Thyroid gland (tissue), 4 donors: Measurements from ENCODE around the gene SPOCK1.

Experiments used
- POLR2A ChIP-seq, 2 donors: fragments of 450-650 bp; IDR thresholded peaks; one replicate each; pipeline ENCODE4 v1.6.1; 2017; ENCODE audit warnings: antibody characterized with exemption in 2 of 2, mild to moderate bottlenecking in 2 of 2, moderate library complexity in 1 of 2
- TF ChIP-seq, protein P1 (sequence below), 6 experiments: fragments of 200-600 bp in 3 of 6; fragments of 450-650 bp in 3 of 6; sonication (generic) in 3 of 6; IDR thresholded peaks; one replicate each; pipeline ENCODE4 v1.5.1; 2016 to 2019; ENCODE audit warnings: antibody characterized with exemption in 6 of 6, mild to moderate bottlenecking in 2 of 6, inconsistent platforms in 1 of 6, moderate library complexity in 1 of 6

DNA sequence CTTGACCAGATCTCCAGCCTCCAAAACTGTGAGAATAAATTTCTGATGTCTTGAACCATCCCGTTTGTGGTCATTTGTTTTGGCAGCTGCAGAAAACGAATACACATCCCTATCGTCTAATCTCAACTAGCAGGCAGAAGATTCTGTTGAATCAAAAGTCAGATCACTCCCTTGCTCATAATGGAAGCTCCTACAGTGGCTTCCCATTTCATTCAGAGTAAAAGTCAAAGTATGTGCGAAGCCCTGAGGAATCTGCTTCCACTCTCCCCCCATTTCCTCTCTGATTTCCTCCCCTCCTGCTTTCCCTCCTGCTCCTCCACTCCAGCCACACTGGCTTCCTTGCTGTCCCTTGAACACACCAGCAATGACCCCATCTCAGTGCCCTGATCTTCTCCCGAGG is 34.8 kb upstream of the SPOCK1 start:
- TF ChIP-seq POLR2A (IDR thresholded peaks at IDR 0.05), result no peak
- TF ChIP-seq, protein P1, sequence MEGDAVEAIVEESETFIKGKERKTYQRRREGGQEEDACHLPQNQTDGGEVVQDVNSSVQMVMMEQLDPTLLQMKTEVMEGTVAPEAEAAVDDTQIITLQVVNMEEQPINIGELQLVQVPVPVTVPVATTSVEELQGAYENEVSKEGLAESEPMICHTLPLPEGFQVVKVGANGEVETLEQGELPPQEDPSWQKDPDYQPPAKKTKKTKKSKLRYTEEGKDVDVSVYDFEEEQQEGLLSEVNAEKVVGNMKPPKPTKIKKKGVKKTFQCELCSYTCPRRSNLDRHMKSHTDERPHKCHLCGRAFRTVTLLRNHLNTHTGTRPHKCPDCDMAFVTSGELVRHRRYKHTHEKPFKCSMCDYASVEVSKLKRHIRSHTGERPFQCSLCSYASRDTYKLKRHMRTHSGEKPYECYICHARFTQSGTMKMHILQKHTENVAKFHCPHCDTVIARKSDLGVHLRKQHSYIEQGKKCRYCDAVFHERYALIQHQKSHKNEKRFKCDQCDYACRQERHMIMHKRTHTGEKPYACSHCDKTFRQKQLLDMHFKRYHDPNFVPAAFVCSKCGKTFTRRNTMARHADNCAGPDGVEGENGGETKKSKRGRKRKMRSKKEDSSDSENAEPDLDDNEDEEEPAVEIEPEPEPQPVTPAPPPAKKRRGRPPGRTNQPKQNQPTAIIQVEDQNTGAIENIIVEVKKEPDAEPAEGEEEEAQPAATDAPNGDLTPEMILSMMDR (IDR thresholded peaks at IDR 0.05), result no peak
